ENCODE results near the gene GTPBP8. TPM values are rescaled to one million over a fixed set of nuclear protein-coding genes. Genes with fewer than 3 reads are reported as not detected.
A peak's percentile ranks its signal among the peaks of the same experiment; 100 is the strongest.

Gene GTPBP8
- total and polyA plus RNA-seq, 2 of the 13 experiments (the other 11 are each of a cell fraction or from before 2014, with no cell fraction given): 12.5 to 16.7 TPM

DNA sequence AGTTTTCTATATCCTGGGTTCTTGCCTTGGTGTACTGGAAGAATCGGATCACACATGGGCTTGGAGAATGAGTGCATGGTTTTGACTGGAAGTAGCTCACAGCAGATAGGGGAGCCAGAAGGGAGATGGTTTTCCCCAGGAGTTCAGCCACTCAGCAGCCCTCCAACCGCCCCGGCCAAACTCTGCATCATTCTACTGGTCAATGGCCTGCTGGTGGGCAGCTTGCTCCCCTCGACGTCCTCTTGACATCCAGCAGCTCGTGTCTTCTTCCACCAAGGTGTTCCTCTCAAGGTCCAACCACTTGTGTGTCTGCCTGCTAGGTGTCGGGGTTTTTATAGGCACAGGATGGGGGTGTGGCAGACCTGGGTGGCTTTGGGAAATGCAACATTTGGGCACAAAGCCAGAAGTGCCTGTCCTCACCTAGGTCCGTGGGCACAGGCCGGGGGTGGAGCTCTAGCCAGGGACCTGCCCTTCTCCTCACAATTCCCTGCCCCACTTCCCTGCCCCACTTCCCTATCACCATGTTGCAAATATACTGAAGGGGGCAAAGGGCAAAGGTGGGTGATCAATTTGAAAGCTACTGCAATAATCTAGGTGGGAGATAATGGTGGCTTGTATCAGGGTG is 3.0 kb upstream of the GTPBP8 start:
- intact Hi-C loops (cut with micrococcal nuclease; ENCODE audit: unreplicated experiment): no loop called here
- CTCF ChIA-PET (ENCODE audit: low intra/inter-chr PET ratio, low total read pairs): no interaction called here
- Histone ChIP-seq H3K27ac (ENCODE audit: extremely low read length, insufficient read depth, low read length) (no peak overlapping the region), H3K9ac (ENCODE audit: insufficient read depth, low read depth, low read length) (no peak overlapping the region), H3K4me1 (ENCODE audit: insufficient read depth, low read length) (peaks cover 22% of the 10 kb centered on the region), H3K27me3 (ENCODE audit: control insufficient read depth in 1 of 2, insufficient read depth in 2 of 2, low read length in 2 of 2) (no peaks in the 10 kb centered on the region; a peak in 1 of 5 replicates), H2AFZ (ENCODE audit: low read length) (no peak overlapping the region), H3K36me3 (replicated peaks in 1 of 2; ENCODE audit: control insufficient read depth in 1 of 2, insufficient read depth in 2 of 2, low read length in 2 of 2) (no peaks in the 10 kb centered on the region), H3K4me3 (replicated peaks in 1 of 3; ENCODE audit: insufficient read depth in 1 of 3, low read depth in 2 of 3, low read length in 3 of 3) (no peak overlapping the region), H3K79me2 (ENCODE audit: insufficient read depth, low read length) (peaks cover 13% of the 10 kb centered on the region), H3K9me3 (ENCODE audit: low read length) (no peaks in the 10 kb centered on the region), H3K4me2 (ENCODE audit: low read depth, low read length) (no peak overlapping the region), H4K20me1 (ENCODE audit: insufficient read depth, low read length) (no peaks in the 10 kb centered on the region)
- no TSS peak for BruUV-seq (replicated peaks)
- in situ Hi-C loops (cut with HindIII; ENCODE audit: extremely low pct_ligation_motif_present, low pct_unique_long_range_greater_than_20kb): no loop called here
- WGBS (ENCODE audit: low lambda C conversion rate): 65% methylated on average over 5 of the region's 9 CpGs
- FAIRE-seq (no peak), DNase-seq (ENCODE audit: low spot score) (no peak), ATAC-seq (no peak)
- POLR2A ChIA-PET: no interaction called here
- no peak for TF ChIP-seq PLRG1 (conservative IDR thresholded peaks at IDR 0.05)
- TF ChIP-seq, protein P1, sequence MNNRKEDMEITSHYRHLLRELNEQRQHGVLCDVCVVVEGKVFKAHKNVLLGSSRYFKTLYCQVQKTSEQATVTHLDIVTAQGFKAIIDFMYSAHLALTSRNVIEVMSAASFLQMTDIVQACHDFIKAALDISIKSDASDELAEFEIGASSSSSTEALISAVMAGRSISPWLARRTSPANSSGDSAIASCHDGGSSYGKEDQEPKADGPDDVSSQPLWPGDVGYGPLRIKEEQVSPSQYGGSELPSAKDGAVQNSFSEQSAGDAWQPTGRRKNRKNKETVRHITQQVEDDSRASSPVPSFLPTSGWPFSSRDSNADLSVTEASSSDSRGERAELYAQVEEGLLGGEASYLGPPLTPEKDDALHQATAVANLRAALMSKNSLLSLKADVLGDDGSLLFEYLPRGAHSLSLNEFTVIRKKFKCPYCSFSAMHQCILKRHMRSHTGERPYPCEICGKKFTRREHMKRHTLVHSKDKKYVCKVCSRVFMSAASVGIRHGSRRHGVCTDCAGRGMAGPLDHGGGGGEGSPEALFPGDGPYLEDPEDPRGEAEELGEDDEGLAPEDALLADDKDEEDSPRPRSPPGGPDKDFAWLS (CRISPR knock-in tag; IDR thresholded peaks at IDR 0.05; ENCODE audit: borderline replicate concordance): no peak
- TF ChIP-seq, protein P2, sequence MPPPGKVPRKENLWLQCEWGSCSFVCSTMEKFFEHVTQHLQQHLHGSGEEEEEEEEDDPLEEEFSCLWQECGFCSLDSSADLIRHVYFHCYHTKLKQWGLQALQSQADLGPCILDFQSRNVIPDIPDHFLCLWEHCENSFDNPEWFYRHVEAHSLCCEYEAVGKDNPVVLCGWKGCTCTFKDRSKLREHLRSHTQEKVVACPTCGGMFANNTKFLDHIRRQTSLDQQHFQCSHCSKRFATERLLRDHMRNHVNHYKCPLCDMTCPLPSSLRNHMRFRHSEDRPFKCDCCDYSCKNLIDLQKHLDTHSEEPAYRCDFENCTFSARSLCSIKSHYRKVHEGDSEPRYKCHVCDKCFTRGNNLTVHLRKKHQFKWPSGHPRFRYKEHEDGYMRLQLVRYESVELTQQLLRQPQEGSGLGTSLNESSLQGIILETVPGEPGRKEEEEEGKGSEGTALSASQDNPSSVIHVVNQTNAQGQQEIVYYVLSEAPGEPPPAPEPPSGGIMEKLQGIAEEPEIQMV (CRISPR knock-in tag; IDR thresholded peaks at IDR 0.05; ENCODE audit: low read depth): peak; percentile 89
- TF ChIP-seq, protein P3, sequence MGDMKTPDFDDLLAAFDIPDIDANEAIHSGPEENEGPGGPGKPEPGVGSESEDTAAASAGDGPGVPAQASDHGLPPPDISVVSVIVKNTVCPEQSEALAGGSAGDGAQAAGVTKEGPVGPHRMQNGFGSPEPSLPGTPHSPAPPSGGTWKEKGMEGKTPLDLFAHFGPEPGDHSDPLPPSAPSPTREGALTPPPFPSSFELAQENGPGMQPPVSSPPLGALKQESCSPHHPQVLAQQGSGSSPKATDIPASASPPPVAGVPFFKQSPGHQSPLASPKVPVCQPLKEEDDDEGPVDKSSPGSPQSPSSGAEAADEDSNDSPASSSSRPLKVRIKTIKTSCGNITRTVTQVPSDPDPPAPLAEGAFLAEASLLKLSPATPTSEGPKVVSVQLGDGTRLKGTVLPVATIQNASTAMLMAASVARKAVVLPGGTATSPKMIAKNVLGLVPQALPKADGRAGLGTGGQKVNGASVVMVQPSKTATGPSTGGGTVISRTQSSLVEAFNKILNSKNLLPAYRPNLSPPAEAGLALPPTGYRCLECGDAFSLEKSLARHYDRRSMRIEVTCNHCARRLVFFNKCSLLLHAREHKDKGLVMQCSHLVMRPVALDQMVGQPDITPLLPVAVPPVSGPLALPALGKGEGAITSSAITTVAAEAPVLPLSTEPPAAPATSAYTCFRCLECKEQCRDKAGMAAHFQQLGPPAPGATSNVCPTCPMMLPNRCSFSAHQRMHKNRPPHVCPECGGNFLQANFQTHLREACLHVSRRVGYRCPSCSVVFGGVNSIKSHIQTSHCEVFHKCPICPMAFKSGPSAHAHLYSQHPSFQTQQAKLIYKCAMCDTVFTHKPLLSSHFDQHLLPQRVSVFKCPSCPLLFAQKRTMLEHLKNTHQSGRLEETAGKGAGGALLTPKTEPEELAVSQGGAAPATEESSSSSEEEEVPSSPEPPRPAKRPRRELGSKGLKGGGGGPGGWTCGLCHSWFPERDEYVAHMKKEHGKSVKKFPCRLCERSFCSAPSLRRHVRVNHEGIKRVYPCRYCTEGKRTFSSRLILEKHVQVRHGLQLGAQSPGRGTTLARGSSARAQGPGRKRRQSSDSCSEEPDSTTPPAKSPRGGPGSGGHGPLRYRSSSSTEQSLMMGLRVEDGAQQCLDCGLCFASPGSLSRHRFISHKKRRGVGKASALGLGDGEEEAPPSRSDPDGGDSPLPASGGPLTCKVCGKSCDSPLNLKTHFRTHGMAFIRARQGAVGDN (CRISPR knock-in tag; IDR thresholded peaks at IDR 0.05): peak; percentile 9; the same call in 1 of the 2 replicates
